Activated T-helper 17 cell treated with anti-CD3 and anti-CD28 coated beads, Interleukin-2, amount 50 U/mL, for 72 hours (primary cell): ENCODE results near the gene APRT. TPM values are rescaled to one million over a fixed set of nuclear protein-coding genes. Genes with fewer than 3 reads are reported as not detected.
"Not testable (repeated sequence)": the region's sequence is repeated elsewhere in the genome, so short reads cannot be mapped to it uniquely, and the experiment has no call there.

Experiments used
- ATAC-seq: fragments of 150-1000 bp; cut with Tn5 transposase; replicated peaks from 2 replicates; pipeline ENCODE4 v1.10.0; 2021; ENCODE audit warnings: mild to moderate bottlenecking, moderate library complexity
- H3K27ac Mint-ChIP-seq: one replicate; pipeline ENCODE4 v1.8.0; 2022; ENCODE audit warnings: mixed read lengths
- H3K27me3 Mint-ChIP-seq: one replicate; pipeline ENCODE4 v1.8.0; 2022; ENCODE audit warnings: mixed read lengths
- H3K36me3 Mint-ChIP-seq: one replicate; pipeline ENCODE4 v1.8.0; 2022; ENCODE audit warnings: low read depth, mild to moderate bottlenecking, mixed read lengths
- H3K4me1 Mint-ChIP-seq: one replicate; pipeline ENCODE4 v1.8.0; 2022; ENCODE audit warnings: mixed read lengths
- H3K4me3 Mint-ChIP-seq: one replicate; pipeline ENCODE4 v1.8.0; 2022; ENCODE audit warnings: mild to moderate bottlenecking, mixed read lengths
- H3K9me3 Mint-ChIP-seq: one replicate; pipeline ENCODE4 v1.8.0; 2022; ENCODE audit warnings: mixed read lengths
- total RNA-seq, 2 donors: library from RNA; stranded (reverse); gene quantifications; one replicate each; pipeline ENCODE4 v1.2.3, GENCODE V29; 2022

The APRT gene
- total RNA-seq, 2 donors from 2014 or later = 132 to 139 TPM

- Mint-ChIP-seq H3K4me1 (peaks cover 4% of the 10 kb centered on the region), H3K4me3 (no peak overlapping the region), H3K9me3 (no peaks in the 10 kb centered on the region), H3K27ac (no peak overlapping the region), H3K27me3 (no peaks in the 10 kb centered on the region), H3K36me3 (peaks cover 33% of the 10 kb centered on the region)
- no peak for ATAC-seq
Observed at GRCh38 chr16:88773812-88774291, 37.9 kb downstream of the APRT start.

DNA sequence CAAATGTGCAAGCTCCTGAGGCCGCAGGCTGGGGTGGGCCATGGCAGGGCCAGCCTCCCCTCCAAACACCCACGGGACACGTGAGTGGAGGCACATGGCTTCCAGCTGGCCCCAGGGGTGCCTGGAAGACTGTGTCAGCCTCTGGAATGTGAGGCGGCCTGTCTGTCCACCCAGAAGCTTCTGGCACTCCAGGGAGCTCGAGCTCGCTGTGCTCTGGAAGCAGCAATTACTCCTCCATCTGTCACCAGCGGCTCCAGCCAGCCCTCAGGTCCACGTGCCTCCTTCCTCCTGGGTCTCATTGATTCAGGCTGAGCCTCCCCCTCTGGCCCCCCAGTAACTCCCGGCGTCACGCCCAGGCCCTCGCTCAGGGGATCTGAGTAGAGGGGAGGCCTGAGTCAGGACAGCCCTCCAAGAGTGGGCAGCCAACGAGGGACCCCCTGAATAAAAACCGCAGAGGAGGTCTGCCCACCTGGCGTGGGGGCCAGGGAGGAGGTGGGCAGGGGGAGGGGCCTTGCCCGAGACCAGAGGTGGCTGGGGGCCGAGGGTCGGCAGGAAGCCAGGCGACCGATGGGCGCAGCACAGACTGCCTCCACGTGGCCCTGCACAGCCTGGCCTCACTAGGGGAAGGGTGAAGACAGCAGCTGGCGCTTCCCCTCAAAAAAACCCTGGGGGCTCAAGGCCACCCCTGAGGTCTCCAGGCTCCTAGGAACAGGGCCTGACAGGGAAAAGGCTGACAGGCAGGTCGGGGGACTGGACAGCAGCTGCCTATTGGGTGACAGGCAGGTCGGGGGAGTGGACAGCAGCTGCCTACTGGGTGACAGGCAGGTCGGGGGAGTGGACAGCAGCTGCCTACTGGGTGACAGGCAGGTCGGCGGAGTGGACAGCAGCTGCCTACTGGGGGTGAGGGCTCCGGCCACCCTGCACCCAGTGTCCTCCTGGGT is 38.6 kb downstream of the APRT start:
- no peaks in the 10 kb centered on the region for H3K27me3 Mint-ChIP-seq
- H3K36me3 Mint-ChIP-seq = peaks cover 28% of the 10 kb centered on the region
- no peaks in the 10 kb centered on the region for H3K9me3 Mint-ChIP-seq
- H3K4me1 Mint-ChIP-seq = peaks cover 4% of the 10 kb centered on the region
- no peak overlapping the region for H3K4me3 Mint-ChIP-seq
- no peak overlapping the region for H3K27ac Mint-ChIP-seq
- ATAC-seq = no peak

DNA sequence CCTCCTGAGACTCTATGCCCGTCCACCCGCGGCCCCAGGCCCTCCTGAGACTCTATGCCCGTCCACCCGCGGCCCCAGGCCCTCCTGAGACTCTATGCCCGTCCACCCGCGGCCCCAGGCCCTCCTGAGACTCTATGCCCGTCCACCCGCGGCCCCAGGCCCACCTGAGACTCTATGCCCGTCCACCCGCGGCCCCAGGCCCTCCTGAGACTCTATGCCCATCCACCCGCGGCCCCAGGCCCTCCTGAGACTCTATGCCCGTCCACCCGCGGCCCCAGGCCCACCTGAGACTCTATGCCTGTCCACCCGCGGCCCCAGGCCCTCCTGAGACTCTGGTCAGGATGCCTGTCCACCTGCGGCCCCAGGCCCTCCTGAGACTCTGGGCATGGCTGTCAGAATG is 39.9 kb downstream of the APRT start:
- H3K27me3 Mint-ChIP-seq, H3K4me3 Mint-ChIP-seq, ATAC-seq, H3K9me3 Mint-ChIP-seq, H3K27ac Mint-ChIP-seq: not testable (repeated sequence)
- H3K4me1 Mint-ChIP-seq = peaks cover 13% of the 10 kb centered on the region
- peaks cover 17% of the 10 kb centered on the region for H3K36me3 Mint-ChIP-seq

GRCh38 chr16:88771294-88771772 is 40.4 kb downstream of the APRT start:
- H3K4me3 Mint-ChIP-seq = no peak overlapping the region
- no peak overlapping the region for H3K27ac Mint-ChIP-seq
- H3K9me3 Mint-ChIP-seq = no peaks in the 10 kb centered on the region
- peaks cover 13% of the 10 kb centered on the region for H3K4me1 Mint-ChIP-seq
- H3K27me3 Mint-ChIP-seq = no peaks in the 10 kb centered on the region
- peaks cover 12% of the 10 kb centered on the region for H3K36me3 Mint-ChIP-seq
- ATAC-seq = no peak

DNA sequence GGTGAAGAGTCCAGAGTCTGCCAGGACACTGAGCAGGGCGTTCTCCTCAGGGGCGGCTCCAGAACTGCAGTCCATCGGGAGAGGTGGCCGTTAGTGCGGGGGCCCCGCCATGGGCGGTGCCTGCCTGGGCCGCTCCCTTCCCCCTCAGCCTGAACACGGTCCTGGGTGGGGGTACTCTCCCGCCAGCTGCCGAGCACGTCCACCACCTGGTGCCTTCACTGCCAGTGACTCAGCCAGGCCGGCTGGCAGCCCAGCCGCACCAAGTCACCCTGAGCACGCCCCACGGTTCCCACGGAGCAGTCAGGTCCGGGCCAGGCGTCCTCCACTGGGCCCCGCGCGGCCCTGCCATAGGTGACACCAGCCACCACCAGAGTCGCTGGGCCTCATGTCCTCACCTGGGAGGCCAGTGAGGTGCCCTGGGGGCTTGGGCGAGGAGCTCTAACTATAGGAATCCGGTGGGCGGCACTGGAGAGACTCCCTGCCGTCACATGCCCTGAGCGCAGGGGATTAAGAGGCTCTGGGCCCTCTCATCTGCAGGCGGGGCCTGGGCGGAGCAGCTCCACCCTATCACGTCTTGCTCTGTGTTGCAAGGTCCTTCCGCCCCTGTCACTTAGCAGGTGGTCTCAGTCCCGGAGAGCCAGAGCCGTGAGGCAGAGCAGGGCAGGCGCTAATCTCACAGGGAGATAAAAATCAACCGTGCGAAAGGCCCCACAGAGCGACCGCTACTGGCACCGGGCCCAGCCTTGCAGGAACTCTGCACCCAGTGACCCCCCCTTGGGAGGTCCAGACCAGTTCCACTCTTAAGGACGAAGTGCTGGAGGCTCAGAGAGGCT is 41.1 kb downstream of the APRT start:
- H3K27ac Mint-ChIP-seq = no peak overlapping the region
- peaks cover 14% of the 10 kb centered on the region for H3K36me3 Mint-ChIP-seq
- ATAC-seq = no peak
- no peaks in the 10 kb centered on the region for H3K9me3 Mint-ChIP-seq
- no peaks in the 10 kb centered on the region for H3K27me3 Mint-ChIP-seq
- no peak overlapping the region for H3K4me3 Mint-ChIP-seq
- peaks cover 13% of the 10 kb centered on the region for H3K4me1 Mint-ChIP-seq

DNA sequence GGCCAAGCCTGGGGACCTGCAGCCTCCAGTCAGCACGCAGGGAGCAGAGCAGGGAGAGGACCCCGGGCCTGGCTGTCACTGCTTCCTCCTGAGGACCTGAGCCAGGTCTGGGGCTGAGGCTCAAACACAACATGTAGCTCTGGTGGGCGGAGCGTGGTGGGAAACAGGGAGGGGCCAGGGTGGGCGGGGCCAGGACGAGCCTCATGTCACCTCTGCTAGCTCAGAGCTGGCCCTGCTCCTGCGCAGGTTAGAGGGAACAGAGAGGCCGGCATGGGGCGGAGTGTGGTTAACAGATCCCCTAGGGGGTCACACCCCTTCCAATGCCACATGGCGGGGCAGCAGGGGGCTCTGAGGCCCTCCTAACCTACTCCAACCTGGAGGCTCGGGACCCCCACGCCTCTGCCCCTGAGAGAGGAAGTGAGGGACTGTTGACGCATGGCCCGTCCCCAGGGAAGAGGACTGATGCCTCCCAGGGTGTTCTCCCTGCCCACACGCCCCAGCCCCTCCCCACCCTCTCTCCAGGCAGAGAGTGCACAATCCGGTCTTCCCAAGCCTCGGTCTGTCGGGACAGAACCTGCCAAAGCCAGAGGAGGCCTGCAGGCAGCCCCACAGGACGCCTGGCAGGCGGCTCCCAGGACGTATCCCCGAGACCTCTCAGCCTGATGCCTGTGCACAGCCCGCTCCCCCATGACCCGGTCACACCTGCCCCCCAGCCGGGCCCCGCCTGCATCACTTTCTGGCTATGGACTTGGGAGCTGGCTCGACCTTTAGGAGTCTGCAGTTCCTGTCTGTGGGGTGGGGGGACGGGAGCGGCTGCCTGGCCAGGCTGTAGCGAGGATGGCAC is 41.9 kb downstream of the APRT start:
- ATAC-seq = peak; percentile 36
- Mint-ChIP-seq H3K9me3 (no peaks in the 10 kb centered on the region), H3K4me1 (peaks cover 13% of the 10 kb centered on the region), H3K27ac (no peak overlapping the region), H3K27me3 (no peaks in the 10 kb centered on the region), H3K4me3 (no peak overlapping the region), H3K36me3 (peaks cover 16% of the 10 kb centered on the region)

DNA sequence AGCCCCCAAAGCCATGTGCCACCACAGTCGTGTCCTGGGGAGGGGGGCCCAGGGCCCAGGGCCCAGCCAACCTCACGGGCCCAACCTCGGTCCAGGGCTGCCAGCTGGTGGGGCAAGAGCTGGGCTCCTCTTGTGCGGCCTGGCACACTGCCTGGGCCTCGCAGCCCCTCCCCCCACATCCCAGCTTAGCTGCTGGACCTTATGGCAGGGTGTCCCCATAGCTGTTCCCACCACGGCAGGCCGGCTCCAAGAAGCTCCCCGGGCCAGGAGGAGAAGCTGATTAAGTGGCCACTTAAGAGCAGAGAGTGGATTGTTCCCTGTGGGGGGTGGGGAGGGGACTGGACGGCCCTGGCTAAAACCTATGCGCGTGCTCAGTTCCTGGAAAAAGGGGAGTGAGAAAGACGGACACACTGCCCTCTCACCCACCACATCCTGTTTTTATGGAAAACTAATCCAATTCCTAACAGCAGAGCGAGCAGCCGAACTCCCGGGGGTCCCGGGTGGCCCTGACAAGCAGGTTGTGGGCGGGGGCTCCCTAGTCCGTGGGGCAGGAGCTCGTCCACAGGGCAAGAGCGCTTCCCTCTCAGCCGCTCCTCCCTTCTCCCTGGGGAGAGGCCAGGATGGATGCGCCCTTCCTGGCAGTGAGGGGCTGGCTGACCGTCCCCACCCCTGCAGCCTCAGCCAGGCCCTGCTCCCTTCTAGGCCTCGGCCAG is 43.5 kb downstream of the APRT start:
- Mint-ChIP-seq H3K9me3 (no peaks in the 10 kb centered on the region), H3K27ac (no peak overlapping the region), H3K36me3 (peaks cover 28% of the 10 kb centered on the region), H3K4me3 (no peak overlapping the region), H3K4me1 (peaks cover 13% of the 10 kb centered on the region), H3K27me3 (no peaks in the 10 kb centered on the region)
- ATAC-seq = no peak

DNA sequence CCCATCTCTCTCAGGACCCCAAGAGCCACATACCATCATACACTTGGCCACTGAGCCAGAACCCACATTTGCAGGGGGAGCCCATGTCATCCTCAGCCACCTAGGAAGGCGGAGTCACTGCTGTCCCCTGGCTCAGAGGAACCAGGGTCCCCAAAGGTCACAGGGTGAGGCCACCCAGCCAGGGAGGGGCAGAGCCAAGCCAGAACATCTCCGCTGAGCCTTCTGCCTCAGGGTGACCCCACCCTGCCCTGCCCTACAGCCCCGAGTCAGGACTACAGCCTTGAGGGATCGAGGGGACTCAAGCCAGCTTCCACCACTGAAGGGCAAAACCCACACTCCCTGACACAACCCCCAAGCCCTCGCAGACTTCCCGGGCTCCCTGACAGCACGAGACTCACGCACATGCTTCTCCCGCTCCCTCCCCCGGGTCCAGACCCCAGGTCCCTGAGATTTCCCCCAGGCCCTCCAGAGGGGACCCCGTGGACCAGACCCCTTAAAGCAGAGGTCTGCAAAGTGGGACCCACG is 44.1 kb downstream of the APRT start:
- peak overlapping the region; percentile 37 for H3K4me3 Mint-ChIP-seq
- H3K9me3 Mint-ChIP-seq = no peaks in the 10 kb centered on the region
- H3K4me1 Mint-ChIP-seq = peaks cover 15% of the 10 kb centered on the region
- no peaks in the 10 kb centered on the region for H3K27me3 Mint-ChIP-seq
- peaks cover 30% of the 10 kb centered on the region for H3K36me3 Mint-ChIP-seq
- H3K27ac Mint-ChIP-seq = peak overlapping the region; percentile 84
- ATAC-seq = no peak

GRCh38 chr16:88766975-88767374 is 44.8 kb downstream of the APRT start:
- peak overlapping the region; percentile 84 for H3K27ac Mint-ChIP-seq
- H3K4me3 Mint-ChIP-seq = peak overlapping the region; percentile 37
- no peaks in the 10 kb centered on the region for H3K27me3 Mint-ChIP-seq
- H3K9me3 Mint-ChIP-seq = no peaks in the 10 kb centered on the region
- ATAC-seq = no peak
- H3K36me3 Mint-ChIP-seq = peaks cover 30% of the 10 kb centered on the region
- peaks cover 15% of the 10 kb centered on the region for H3K4me1 Mint-ChIP-seq

- no peak for ATAC-seq
- Mint-ChIP-seq H3K4me1 (peaks cover 15% of the 10 kb centered on the region), H3K27me3 (no peaks in the 10 kb centered on the region), H3K9me3 (no peaks in the 10 kb centered on the region), H3K36me3 (peaks cover 30% of the 10 kb centered on the region), H3K4me3 (no peak overlapping the region), H3K27ac (no peak overlapping the region)
Observed at GRCh38 chr16:88764913-88765349, 46.8 kb downstream of the APRT start.

GRCh38 chr16:88764080-88764479 is 47.6 kb downstream of the APRT start:
- peak overlapping the region; percentile 52 for H3K27ac Mint-ChIP-seq
- ATAC-seq = no peak
- H3K27me3 Mint-ChIP-seq = no peaks in the 10 kb centered on the region
- no peak overlapping the region for H3K4me3 Mint-ChIP-seq
- peaks cover 24% of the 10 kb centered on the region for H3K36me3 Mint-ChIP-seq
- H3K4me1 Mint-ChIP-seq = peaks cover 20% of the 10 kb centered on the region
- H3K9me3 Mint-ChIP-seq = no peaks in the 10 kb centered on the region

- Mint-ChIP-seq H3K4me1 (peaks cover 20% of the 10 kb centered on the region), H3K4me3 (no peak overlapping the region), H3K36me3 (peaks cover 22% of the 10 kb centered on the region), H3K9me3 (no peaks in the 10 kb centered on the region), H3K27ac (peak overlapping the region; percentile 52), H3K27me3 (no peaks in the 10 kb centered on the region)
- ATAC-seq = no peak
Observed at GRCh38 chr16:88763502-88764053, 48.1 kb downstream of the APRT start.

DNA sequence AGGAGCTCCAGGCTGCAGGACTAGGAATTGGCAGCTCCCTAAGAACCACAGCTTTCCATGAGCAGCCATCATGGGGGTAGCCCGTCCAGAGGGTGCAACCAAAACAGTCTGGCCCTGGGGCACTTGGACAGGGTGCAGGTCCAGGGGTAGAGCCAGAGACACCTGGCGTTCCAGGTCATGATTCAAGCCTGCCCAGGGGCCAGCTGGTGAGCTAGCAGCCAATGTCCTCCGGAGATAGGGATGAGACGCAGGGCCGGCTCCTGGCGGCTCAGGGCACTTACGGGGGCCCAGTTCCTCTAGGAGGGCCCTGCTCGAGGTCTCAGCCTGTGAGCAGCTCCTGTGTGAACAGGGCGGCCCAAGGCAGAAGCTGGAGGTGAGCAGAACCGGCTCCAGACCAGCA is 48.8 kb downstream of the APRT start:
- Mint-ChIP-seq H3K36me3 (peaks cover 22% of the 10 kb centered on the region), H3K27me3 (no peaks in the 10 kb centered on the region), H3K4me3 (no peak overlapping the region), H3K9me3 (no peaks in the 10 kb centered on the region), H3K4me1 (peaks cover 20% of the 10 kb centered on the region), H3K27ac (peak overlapping the region; percentile 52)
- no peak for ATAC-seq
